ENCODE measurements around the gene RNF213.

GRCh38 chr17:80421381-80422090, 160.9 kb downstream of the RNF213 start:
- TF ChIP-seq ZNF274 (IDR thresholded peaks at IDR 0.05; ENCODE audit: low read depth, low read length) (no peak), YY1 (IDR thresholded peaks at IDR 0.05; ENCODE audit: insufficient read depth, insufficient read length) (no peak), SUZ12 (IDR thresholded peaks at IDR 0.05; ENCODE audit: extremely low read depth, insufficient read depth, insufficient read length) (no peak)
